Immature natural killer cell (primary cell): ENCODE data around the gene BORA. TPM values are rescaled to one million over a fixed set of nuclear protein-coding genes. Genes with fewer than 3 reads are reported as not detected.

Experiments
- DNase-seq, 3 donors: peaks; one replicate each; pipeline ENCODE4 v3.0.0; 2022; ENCODE audit warnings: mixed read lengths in 1 of 3
- H3K27ac Mint-ChIP-seq, 6 donors: one replicate each; pipeline ENCODE4 v1.8.0; 2020; ENCODE audit warnings: mixed read lengths in 6 of 6, mild to moderate bottlenecking in 5 of 6, inconsistent platforms in 4 of 6, moderate library complexity in 3 of 6
- H3K27me3 Mint-ChIP-seq, 3 donors: one replicate each; pipeline ENCODE4 v1.8.0; 2020 to 2021; ENCODE audit warnings: low read depth in 3 of 3, mild to moderate bottlenecking in 3 of 3, mixed read lengths in 3 of 3, moderate library complexity in 3 of 3, inconsistent platforms in 1 of 3
- H3K36me3 Mint-ChIP-seq, 3 donors: one replicate each; pipeline ENCODE4 v1.8.0; 2020; ENCODE audit warnings: mixed read lengths in 3 of 3, inconsistent platforms in 2 of 3, mild to moderate bottlenecking in 2 of 3
- H3K4me1 Mint-ChIP-seq, 2 donors: one replicate each; pipeline ENCODE4 v1.8.0; 2020; ENCODE audit warnings: inconsistent platforms in 2 of 2, mild to moderate bottlenecking in 2 of 2, mixed read lengths in 2 of 2, moderate library complexity in 1 of 2
- H3K4me3 Mint-ChIP-seq, 5 donors: one replicate each; pipeline ENCODE4 v1.8.0; 2020; ENCODE audit warnings: mild to moderate bottlenecking in 5 of 5, mixed read lengths in 5 of 5, inconsistent platforms in 3 of 5, moderate library complexity in 3 of 5
- H3K9me3 Mint-ChIP-seq, 6 donors: one replicate each; pipeline ENCODE4 v1.8.0; 2020; ENCODE audit warnings: mild to moderate bottlenecking in 6 of 6, mixed read lengths in 6 of 6, inconsistent platforms in 4 of 6, moderate library complexity in 3 of 6
- polyA plus RNA-seq, 3 donors: library from polyadenylated mRNA; unstranded; fragments of 300-500 nt; fragmentation: Illumina TruSeq; gene quantifications; one replicate each; pipeline ENCODE4 v1.2.3, GENCODE V29; 2021

BORA gene
- polyA plus RNA-seq, 3 donors from 2014 or later: 6.2 to 9.7 (median 8.1) TPM

- H3K9me3 Mint-ChIP-seq: no peaks in the 10 kb centered on the region
- peaks cover 5 to 9% (median 6%) of the 10 kb centered on the region in 3 donors for H3K27me3 Mint-ChIP-seq
- H3K4me3 Mint-ChIP-seq: peak overlapping the region; percentile 94 to 97 (median 97)
- peaks cover 41 to 74% of the 10 kb centered on the region in 2 donors for H3K4me1 Mint-ChIP-seq
- peak overlapping the region; percentile 89 to 96 (median 92) for H3K27ac Mint-ChIP-seq
- H3K36me3 Mint-ChIP-seq: peaks cover 7 to 8% (median 7%) of the 10 kb centered on the region in 3 donors
- DNase-seq: peak; percentile 44 to 54 (median 49)
These were observed 852 bp upstream of the BORA start for GRCh38 chr13:72726726-72727416.

- H3K27ac Mint-ChIP-seq: peak overlapping the region; percentile 89 to 96 (median 92)
- H3K36me3 Mint-ChIP-seq: peaks cover 8 to 11% (median 10%) of the 10 kb centered on the region in 3 donors
- H3K4me3 Mint-ChIP-seq: peak overlapping the region; percentile 94 to 97 (median 97)
- H3K9me3 Mint-ChIP-seq: no peaks in the 10 kb centered on the region
- peaks cover 39 to 67% of the 10 kb centered on the region in 2 donors for H3K4me1 Mint-ChIP-seq
- no peak for DNase-seq
- peaks cover 5 to 9% (median 6%) of the 10 kb centered on the region in 3 donors for H3K27me3 Mint-ChIP-seq
These were observed 525 bp downstream of the BORA start for GRCh38 chr13:72728290-72728605.

GRCh38 chr13:72737033-72737432 lies 9.3 kb downstream of the BORA start:
- no peak overlapping the region for H3K27ac Mint-ChIP-seq
- H3K9me3 Mint-ChIP-seq: no peaks in the 10 kb centered on the region
- DNase-seq: no peak
- H3K4me3 Mint-ChIP-seq: no peak overlapping the region
- peaks cover 4 to 37% (median 13%) of the 10 kb centered on the region in 3 donors for H3K36me3 Mint-ChIP-seq
- no peaks in the 10 kb centered on the region for H3K4me1 Mint-ChIP-seq
- H3K27me3 Mint-ChIP-seq: no peaks in the 10 kb centered on the region

- Mint-ChIP-seq H3K9me3 (no peaks in the 10 kb centered on the region), H3K36me3 (peaks cover 8 to 32% (median 9%) of the 10 kb centered on the region in 3 donors), H3K27ac (no peak overlapping the region), H3K4me1 (peaks cover 4 to 7% of the 10 kb centered on the region in 2 donors), H3K4me3 (no peak overlapping the region), H3K27me3 (no peaks in the 10 kb centered on the region)
- DNase-seq: no peak
These were observed 12.3 kb downstream of the BORA start for GRCh38 chr13:72740015-72740414.

- no peak overlapping the region for H3K27ac Mint-ChIP-seq
- no peak for DNase-seq
- no peak overlapping the region for H3K4me3 Mint-ChIP-seq
- no peaks in the 10 kb centered on the region for H3K27me3 Mint-ChIP-seq
- H3K36me3 Mint-ChIP-seq: peaks cover 5 to 29% (median 19%) of the 10 kb centered on the region in 3 donors
- H3K9me3 Mint-ChIP-seq: no peaks in the 10 kb centered on the region
- H3K4me1 Mint-ChIP-seq: peaks cover 8 to 17% of the 10 kb centered on the region in 2 donors
These were observed 17.5 kb downstream of the BORA start for GRCh38 chr13:72745260-72745659.

- Mint-ChIP-seq H3K9me3 (no peaks in the 10 kb centered on the region), H3K4me3 (no peak overlapping the region), H3K36me3 (peaks cover 4 to 50% (median 25%) of the 10 kb centered on the region in 3 donors), H3K4me1 (peaks cover 7 to 24% of the 10 kb centered on the region in 2 donors), H3K27me3 (peaks cover 0 to 1% (median 0%) of the 10 kb centered on the region in 3 donors), H3K27ac (peak overlapping the region in 1 of 6 donors; percentile 3)
- DNase-seq: no peak
These were observed 23.5 kb downstream of the BORA start for GRCh38 chr13:72751220-72751619.

GRCh38 chr13:72754111-72754510 lies 26.4 kb downstream of the BORA start:
- Mint-ChIP-seq H3K36me3 (peaks cover 7 to 47% (median 16%) of the 10 kb centered on the region in 3 donors), H3K4me3 (no peak overlapping the region), H3K4me1 (peaks cover 3 to 24% of the 10 kb centered on the region in 2 donors), H3K27me3 (peaks cover 0 to 1% (median 0%) of the 10 kb centered on the region in 3 donors), H3K27ac (no peak overlapping the region), H3K9me3 (no peaks in the 10 kb centered on the region)
- DNase-seq: no peak

GRCh38 chr13:72757792-72758535 lies 30.2 kb downstream of the BORA start:
- Mint-ChIP-seq H3K4me3 (no peak overlapping the region), H3K36me3 (peaks cover 11 to 46% (median 26%) of the 10 kb centered on the region in 3 donors), H3K4me1 (peaks cover 0 to 5% of the 10 kb centered on the region in 2 donors), H3K27ac (no peak overlapping the region), H3K9me3 (no peaks in the 10 kb centered on the region), H3K27me3 (no peaks in the 10 kb centered on the region)
- no peak for DNase-seq

GRCh38 chr13:72760189-72760588 lies 32.5 kb downstream of the BORA start:
- Mint-ChIP-seq H3K27me3 (no peaks in the 10 kb centered on the region), H3K27ac (no peak overlapping the region)

GRCh38 chr13:72763411-72763810 lies 35.7 kb downstream of the BORA start:
- Mint-ChIP-seq H3K27ac (no peak overlapping the region), H3K9me3 (no peaks in the 10 kb centered on the region), H3K4me1 (no peaks in the 10 kb centered on the region), H3K27me3 (no peaks in the 10 kb centered on the region), H3K4me3 (no peak overlapping the region), H3K36me3 (peaks cover 15 to 68% (median 38%) of the 10 kb centered on the region in 3 donors)
- DNase-seq: no peak

More at GRCh38 chr13:72760189-72760588, 32.5 kb downstream of the BORA start:
- no peak for DNase-seq
- H3K36me3 Mint-ChIP-seq: peaks cover 14 to 57% (median 35%) of the 10 kb centered on the region in 3 donors
- H3K9me3 Mint-ChIP-seq: no peaks in the 10 kb centered on the region
- H3K4me1 Mint-ChIP-seq: peaks cover 0 to 5% of the 10 kb centered on the region in 2 donors
- H3K4me3 Mint-ChIP-seq: no peak overlapping the region

- Mint-ChIP-seq H3K4me1 (peaks cover 5 to 30% of the 10 kb centered on the region in 2 donors), H3K4me3 (no peak overlapping the region), H3K27ac (no peak overlapping the region), H3K9me3 (no peaks in the 10 kb centered on the region), H3K27me3 (no peaks in the 10 kb centered on the region), H3K36me3 (peaks cover 31 to 65% (median 42%) of the 10 kb centered on the region in 3 donors)
- no peak for DNase-seq
These were observed 46.3 kb downstream of the BORA start for GRCh38 chr13:72774019-72774418.

- Mint-ChIP-seq H3K4me1 (peaks cover 51 to 84% of the 10 kb centered on the region in 2 donors), H3K9me3 (no peaks in the 10 kb centered on the region), H3K36me3 (peaks cover 0 to 16% (median 1%) of the 10 kb centered on the region in 3 donors), H3K4me3 (peak within 1 kb of the TSS; percentile 99 to 100 (median 100)), H3K27me3 (peaks cover 5 to 9% (median 6%) of the 10 kb centered on the region in 3 donors), H3K27ac (peak within 1 kb of the TSS; percentile 96 to 100 (median 100))
- peak; percentile 95 to 96 (median 96) for DNase-seq
These were observed 54.0 kb downstream of the BORA start, which contains the start of the genes DIS3 and PIBF1 for GRCh38 chr13:72781451-72782439. Gene DIS3, minus strand, starts transcription at chr13:72781900. Its CDS starts 68 bp downstream, at chr13:72781832. Gene PIBF1, plus strand, starts transcription at chr13:72782133. Its CDS starts 1,337 bp downstream, at chr13:72783470.

- Mint-ChIP-seq H3K27ac (peak overlapping the region; percentile 96 to 100 (median 100)), H3K36me3 (peaks cover 0 to 8% (median 0%) of the 10 kb centered on the region in 3 donors), H3K4me1 (peaks cover 47 to 78% of the 10 kb centered on the region in 2 donors), H3K9me3 (no peaks in the 10 kb centered on the region), H3K27me3 (peaks cover 5 to 9% (median 6%) of the 10 kb centered on the region in 3 donors), H3K4me3 (peak overlapping the region; percentile 99 to 100 (median 100))
- DNase-seq: peak in 2 of 3 donors; percentile 2 to 3
These were observed 55.0 kb downstream of the BORA start for GRCh38 chr13:72782717-72783116.
